ENCODE results near the gene CENPW.

CENPW gene

DNA sequence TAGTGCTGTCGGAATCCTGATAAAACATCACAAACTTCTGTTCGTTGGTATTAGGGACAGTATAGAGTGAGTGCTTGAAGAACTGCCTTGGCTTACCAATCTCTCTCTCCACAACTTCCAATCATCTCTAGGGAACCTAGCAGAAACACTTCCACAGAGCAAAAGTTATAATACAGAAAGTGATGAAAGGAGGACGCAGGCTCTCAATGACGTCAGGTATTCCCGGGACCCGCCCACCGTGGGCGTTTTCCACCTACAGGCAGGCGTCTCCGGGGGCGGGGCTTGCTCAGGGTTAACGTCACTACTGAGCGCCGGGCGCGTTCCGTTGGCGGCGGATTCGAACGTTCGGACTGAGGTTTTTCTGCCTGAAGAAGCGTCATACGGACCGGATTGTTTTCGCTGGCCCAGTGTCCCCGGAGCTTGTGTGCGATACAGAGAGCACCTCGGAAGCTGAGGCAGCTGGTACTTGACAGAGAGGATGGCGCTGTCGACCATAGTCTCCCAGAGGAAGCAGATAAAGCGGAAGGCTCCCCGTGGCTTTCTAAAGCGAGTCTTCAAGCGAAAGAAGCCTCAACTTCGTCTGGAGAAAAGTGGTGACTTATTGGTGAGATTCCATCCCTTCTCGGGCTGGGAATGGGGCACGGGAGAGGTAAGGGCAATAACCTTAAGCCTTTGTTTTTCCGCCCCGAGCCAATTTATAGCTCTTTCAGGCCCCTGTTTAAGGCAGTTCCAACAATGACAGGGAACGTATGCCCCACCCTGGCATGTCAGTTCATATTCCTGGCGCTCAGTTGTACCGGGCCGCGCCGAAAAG, at the start of gene CENPW:
Gene CENPW, plus strand, starts transcription at position 320 of the 814 bp plus-strand sequence. Its CDS starts 159 bp downstream, at position 479.
- H3K27ac ChIP-seq, result peak within 1 kb of the TSS; percentile 80
- TF ChIP-seq CTCF (conservative IDR thresholded peaks at IDR 0.05) (no peak), ZFX (IDR thresholded peaks at IDR 0.05) (no peak)

DNA sequence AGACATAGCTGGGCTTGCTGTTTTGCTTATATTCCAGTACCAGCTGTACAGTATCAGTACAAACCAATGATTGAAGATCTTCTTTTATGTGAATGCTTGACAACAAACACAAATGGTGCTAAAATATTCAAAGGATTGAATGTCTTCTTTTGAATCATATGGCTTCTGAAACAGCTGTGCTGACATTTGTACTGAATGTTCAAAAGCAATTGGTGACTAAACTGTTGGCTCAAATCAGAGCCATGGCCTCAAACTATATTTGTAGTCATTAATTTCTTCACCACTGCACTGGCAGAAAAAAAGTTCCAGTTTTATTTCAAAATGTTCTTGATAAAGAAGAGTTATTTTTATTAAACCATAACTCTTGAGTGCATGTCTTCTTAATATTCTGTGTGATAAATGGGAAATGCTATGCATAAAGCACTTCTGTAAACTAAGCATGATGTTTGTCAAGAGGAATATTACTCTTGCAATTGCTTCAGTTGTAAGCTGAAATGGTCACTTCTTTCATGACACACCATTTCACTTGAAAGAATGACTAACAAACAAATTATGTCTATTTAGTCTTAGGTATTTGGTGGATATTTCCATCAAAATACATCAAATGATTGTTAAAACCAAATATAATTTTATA, 45.9 kb upstream of the CENPW start:
- no peak overlapping the region for H3K27ac ChIP-seq

GRCh38 chr6:126300126-126300525, 39.8 kb upstream of the CENPW start:
- TF ChIP-seq ZFX (IDR thresholded peaks at IDR 0.05), result no peak
- TF ChIP-seq CTCF (conservative IDR thresholded peaks at IDR 0.05), result no peak
- no peak overlapping the region for H3K27ac ChIP-seq

More for the DNA sequence above, 45.9 kb upstream of the CENPW start:
- TF ChIP-seq ZFX (IDR thresholded peaks at IDR 0.05) (no peak), CTCF (conservative IDR thresholded peaks at IDR 0.05) (no peak)

- TF ChIP-seq CTCF (conservative IDR thresholded peaks at IDR 0.05), result no peak
- TF ChIP-seq ZFX (IDR thresholded peaks at IDR 0.05), result no peak
- H3K27ac ChIP-seq, result no peak overlapping the region
These were observed 39.2 kb upstream of the CENPW start for GRCh38 chr6:126300735-126301134.

DNA sequence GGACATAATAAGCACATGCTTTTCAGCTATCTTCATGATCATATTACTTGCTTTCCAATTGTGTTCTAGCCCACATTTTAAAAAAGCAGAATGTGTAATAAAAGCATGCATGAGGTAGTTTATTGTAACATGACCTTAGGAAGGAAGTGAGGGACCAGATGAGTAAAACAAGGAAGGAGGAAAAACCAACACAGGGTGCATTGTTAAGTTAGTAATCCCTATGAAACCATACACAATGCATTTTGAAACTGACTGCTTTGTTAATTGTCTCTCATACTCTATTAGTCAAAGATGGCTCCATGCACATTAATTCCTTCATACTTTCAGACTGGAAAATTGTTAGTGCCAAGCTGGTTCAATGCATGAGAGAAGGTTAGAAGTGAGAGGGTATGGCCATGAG, 37.7 kb upstream of the CENPW start:
- no peak overlapping the region for H3K27ac ChIP-seq
- no peak for TF ChIP-seq CTCF (conservative IDR thresholded peaks at IDR 0.05)

DNA sequence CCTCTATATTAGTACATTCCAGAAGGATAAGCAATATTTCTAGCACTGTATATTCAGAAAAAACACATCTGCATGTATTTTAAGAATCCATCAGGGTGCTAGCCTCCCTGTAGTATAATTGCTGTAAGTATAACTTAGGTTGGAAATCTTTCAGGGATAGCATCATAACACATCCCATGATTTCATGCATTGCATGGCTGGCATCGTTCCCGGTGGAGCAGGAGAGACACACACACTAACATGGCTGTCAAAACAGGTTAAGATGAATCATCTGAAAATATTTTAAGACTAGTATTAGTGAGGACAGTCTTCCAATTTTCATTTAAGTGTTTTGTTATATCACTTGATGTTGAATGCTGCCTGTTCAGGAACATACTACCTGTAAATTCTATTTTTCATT, 32.1 kb upstream of the CENPW start:
- H3K27ac ChIP-seq, result no peak overlapping the region
- TF ChIP-seq CTCF (conservative IDR thresholded peaks at IDR 0.05) (no peak), ZFX (IDR thresholded peaks at IDR 0.05) (no peak)

GRCh38 chr6:126308362-126308761, 31.6 kb upstream of the CENPW start:
- TF ChIP-seq ZFX (IDR thresholded peaks at IDR 0.05) (no peak), CTCF (conservative IDR thresholded peaks at IDR 0.05) (no peak)
- H3K27ac ChIP-seq, result no peak overlapping the region
